ENCODE results near the gene DDX11.
"Not testable (repeated sequence)": the region's sequence is repeated elsewhere in the genome, so short reads cannot be mapped to it uniquely, and the experiment has no call there.

DDX11 gene

DNA sequence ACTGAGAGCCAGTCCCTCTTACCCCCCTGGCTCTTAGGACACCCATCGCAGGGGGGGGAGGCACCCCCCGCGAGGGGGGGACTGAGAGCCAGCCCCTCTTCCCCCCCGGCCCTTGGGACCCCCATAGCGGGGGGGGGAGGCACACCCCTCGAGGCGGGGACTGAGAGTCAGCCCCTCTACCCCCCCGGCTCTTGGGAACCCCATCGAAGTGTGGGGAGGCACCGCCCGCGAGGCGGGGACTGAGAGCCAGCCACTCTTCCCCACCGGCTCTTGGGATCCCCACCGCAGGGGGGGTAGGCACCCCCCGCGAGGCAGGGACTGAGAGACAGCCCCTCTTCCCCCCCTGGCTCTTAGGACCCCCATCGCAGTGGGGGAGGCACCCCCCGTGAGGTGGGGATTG, 48.8 kb downstream of the DDX11 start:
- DNase-seq (ENCODE audit: low read depth, low spot score): no peak

DNA sequence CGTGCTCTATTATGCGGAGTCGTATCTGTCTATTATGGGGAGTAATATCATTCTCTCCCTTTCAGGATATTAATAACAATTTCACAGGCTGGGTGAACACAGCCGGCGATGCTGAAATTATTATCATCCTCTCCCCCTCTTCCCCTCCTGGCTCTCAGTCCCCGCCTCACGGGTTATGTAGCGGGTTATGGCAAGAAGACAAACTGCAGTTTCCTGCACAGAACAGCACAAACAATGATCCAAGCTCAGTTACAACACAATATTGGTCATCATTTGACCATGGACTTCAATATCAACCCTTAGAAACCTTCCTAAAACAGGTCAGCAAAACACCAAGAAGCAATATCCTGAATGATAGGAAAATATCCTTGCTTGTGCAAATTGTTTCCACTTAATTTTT, 50.5 kb downstream of the DDX11 start:
- not testable (repeated sequence) for DNase-seq (ENCODE audit: low read depth, low spot score)

DNA sequence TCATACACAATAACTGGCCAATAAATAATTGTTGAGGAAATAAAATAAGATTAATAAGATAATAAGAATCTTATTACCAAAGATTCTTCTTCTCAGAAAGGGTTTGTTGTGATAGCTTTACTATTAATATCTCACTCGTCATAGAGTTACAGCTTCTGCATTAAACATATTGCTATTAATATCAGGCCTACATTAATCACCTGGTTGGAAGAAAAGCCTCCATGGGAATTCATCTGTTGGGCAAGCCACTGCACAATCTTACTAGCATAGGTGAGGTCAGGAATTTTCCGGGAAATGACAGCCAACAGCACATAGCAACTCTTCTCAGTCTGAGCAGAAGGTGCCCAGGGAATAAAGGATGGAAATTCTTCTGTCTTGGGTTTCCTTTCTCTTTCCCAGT, 51.5 kb downstream of the DDX11 start:
- not testable (repeated sequence) for DNase-seq (ENCODE audit: low read depth, low spot score)

DNA sequence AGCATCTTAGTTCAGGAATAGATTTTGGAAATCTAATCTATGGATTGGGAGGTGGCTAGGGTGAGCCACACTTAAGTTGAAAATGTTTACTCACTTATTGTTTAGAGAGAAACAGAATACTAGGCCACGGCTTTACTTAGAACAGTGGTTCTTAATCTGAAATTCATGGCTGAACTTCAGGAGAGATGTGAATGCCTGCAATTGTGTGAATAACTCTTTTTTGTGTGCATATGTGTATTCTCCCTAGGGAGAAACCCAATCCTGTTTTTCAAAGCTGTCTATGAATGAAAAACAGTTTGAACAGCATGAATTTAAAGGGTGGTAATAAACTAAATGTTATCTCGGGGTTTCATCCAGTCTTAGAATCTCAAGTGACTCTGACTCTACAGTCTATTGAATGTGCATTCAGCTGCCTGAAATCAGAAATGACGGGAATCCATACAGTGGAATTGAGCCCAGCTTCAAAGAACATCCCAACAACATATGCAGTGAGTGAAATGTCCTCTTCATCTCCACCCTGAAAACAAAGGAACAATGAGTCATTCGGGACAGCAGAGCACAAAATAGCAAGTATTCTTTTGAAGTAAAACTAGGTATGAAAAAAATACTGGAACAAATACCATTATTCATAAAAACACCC, 53.7 kb downstream of the DDX11 start:
- not testable (repeated sequence) for DNase-seq (ENCODE audit: low read depth, low spot score)

DNA sequence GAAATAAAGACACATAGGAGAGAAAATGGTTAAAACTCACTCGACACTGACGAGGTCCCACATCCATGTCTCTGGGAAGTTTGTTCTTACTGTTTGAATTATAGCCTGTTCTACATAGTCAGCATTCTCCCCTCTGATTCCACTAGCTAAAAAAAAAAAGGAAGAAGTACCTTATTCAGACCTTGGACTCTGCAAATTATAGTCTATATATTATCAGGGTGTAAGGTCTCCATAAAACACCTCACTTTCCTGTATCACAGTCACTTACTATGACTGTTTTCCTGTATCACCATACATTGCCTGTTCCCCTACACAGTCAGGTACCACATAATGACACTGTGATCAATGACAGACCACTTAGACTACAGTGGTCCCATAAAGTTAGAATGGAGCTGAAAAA, 62.9 kb downstream of the DDX11 start:
- not testable (repeated sequence) for DNase-seq (ENCODE audit: low read depth, low spot score)

DNA sequence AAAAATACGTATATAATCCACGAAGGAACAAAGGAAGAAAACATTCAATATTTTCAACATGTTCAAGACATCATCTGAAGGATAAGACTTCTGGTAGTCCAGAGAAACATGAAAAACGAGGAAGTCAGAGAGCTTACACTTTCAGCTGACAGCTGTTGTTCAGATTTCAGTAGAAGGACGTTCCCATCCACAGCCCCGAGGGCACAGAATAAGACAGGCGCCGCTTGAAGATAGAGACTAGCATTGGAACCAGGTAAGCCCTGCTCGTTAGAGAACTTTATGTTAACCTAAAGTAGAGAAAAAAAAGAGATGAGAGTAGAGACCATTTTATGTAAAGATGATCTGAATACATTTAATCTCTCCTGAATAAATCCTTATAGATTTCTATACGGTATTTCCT, 71.1 kb downstream of the DDX11 start:
- DNase-seq (ENCODE audit: low read depth, low spot score): not testable (repeated sequence)

DNA sequence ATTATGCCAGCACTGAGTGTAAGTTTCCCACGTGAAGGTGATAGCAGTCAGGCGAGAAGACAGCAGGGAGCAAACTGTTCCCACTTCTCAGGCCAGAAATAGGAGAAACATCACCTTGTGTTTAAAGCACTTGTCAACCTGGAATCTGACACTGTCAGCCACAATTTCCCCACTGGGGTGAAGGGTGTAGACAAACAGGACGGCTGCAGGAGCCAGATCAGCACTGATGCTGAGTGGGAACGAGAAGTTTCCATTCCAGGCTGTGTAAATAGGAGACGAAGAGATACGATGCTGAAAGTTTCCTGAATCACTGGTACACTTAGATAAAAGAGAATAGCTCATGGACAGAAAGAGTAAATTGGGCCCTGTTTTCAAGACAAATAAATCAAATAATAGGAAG, 71.6 kb downstream of the DDX11 start:
- DNase-seq (ENCODE audit: low read depth, low spot score): not testable (repeated sequence)

DNA sequence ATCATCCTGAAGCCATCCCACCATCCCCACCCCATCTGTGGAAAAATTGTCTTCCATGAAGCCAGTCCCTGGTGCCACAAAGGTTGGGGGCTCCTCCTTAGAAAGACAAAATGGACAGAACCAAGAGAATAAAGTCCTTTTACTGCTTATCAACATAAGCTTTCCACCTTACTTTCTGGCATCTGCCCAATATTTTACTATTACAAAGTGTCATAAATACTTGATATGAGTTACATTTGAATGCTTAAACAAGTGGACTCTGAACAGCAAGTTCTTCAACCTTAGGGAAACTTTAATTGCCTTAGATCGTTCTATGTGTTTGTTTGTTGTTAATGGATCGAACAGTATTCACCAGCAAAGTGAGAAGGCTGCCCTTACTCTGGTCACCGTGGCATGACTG, 73.8 kb downstream of the DDX11 start:
- DNase-seq (ENCODE audit: low read depth, low spot score): not testable (repeated sequence)

DNA sequence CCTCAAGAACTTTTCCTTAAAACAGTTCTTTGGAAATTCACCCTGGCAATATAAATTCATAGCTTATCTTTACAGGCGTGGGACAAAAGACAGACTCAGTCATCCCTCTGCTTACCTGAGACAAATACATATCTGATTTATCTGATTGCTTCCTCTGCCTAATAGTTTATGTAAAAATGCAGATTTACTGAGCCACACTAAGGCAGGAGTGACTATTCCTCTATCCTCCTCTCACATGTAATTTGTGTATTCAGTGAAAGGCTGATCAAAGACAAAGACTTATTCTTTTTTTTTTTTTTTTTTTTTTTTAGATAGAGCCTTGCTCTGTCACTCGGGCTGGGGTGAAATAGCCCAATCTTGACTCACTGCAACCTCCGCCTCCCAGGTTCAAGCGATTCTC, 77.1 kb downstream of the DDX11 start:
- DNase-seq (ENCODE audit: low read depth, low spot score): not testable (repeated sequence)
